GM20000 (cell line): ENCODE measurements around the gene GNLY.

Source experiments
- DNase-seq: peaks from one replicate; pipeline ENCODE4 v3.0.0; 2012; ENCODE audit warnings: low spot score
- TF ChIP-seq, protein P1 (sequence below): IDR thresholded peaks from 2 replicates; pipeline ENCODE4 v1.5.1; 2012; ENCODE audit warnings: mild to moderate bottlenecking, control low read depth; ENCODE audit errors: extremely low read depth, missing control alignments

Gene GNLY

DNA sequence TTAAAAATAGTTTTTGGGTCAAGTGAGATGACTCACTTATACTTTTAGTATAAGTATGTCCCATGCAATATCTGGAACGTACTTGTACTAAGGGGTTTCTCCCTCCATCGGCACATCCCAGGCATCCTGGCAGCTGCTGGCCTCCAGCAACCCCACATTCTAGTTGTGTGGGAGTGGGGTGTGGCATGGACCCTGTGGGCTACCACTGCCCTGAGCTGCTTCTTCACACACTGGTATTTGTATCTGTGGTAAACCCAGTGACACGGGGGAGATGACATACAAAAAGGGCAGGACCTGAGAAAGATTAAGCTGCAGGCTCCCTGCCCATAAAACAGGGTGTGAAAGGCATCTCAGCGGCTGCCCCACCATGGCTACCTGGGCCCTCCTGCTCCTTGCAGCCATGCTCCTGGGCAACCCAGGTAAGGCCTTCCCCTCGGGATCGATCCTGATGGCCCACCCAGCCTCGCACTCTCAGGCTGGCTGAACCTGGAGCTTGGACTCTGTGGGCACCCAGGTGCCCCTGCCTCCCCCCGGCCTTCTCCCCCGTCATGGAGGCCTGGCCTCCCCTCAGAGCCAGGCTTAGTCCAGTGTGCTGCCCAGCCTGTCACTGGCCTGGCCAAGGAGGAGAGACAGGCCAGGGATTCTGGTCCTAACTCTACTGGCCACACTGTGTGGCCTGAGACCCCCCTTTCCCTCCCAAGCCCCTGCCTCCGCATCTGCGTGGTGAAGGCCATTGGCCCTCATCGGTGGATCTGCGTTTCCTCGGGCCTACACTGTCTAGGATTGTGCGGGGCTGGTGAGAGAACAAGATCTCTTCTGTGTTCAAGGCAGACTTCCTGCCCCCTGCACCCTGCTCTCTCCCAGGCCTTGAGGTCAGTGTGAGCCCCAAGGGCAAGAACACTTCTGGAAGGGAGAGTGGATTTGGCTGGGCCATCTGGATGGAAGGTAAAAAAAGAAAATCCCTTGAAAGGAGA lies at the start of gene GNLY:
GNLY (plus strand) TSS at position 307 of the 974 bp plus-strand sequence; CDS start at position 368, 61 bp downstream.
- DNase-seq = no peak
- TF ChIP-seq, protein P1, sequence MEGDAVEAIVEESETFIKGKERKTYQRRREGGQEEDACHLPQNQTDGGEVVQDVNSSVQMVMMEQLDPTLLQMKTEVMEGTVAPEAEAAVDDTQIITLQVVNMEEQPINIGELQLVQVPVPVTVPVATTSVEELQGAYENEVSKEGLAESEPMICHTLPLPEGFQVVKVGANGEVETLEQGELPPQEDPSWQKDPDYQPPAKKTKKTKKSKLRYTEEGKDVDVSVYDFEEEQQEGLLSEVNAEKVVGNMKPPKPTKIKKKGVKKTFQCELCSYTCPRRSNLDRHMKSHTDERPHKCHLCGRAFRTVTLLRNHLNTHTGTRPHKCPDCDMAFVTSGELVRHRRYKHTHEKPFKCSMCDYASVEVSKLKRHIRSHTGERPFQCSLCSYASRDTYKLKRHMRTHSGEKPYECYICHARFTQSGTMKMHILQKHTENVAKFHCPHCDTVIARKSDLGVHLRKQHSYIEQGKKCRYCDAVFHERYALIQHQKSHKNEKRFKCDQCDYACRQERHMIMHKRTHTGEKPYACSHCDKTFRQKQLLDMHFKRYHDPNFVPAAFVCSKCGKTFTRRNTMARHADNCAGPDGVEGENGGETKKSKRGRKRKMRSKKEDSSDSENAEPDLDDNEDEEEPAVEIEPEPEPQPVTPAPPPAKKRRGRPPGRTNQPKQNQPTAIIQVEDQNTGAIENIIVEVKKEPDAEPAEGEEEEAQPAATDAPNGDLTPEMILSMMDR = no peak

DNA sequence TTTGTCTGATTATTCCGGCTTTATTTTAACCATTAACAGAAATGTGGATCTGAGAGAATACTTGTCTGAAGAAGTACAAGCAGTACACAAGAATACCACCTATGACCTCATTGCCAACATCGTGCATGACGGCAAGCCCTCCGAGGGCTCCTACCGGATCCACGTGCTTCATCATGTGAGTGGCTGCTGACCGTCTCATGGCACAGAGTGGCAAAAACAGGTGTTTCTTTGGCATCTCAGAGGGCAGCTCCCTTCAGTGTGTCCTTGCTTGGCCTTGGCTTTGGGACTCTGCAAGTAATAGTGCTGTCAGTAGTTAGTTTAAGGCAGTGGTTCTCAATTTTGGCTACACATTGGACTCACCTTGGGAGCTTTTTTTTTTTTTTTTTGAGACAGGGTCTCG lies 49.2 kb upstream of the GNLY start:
- DNase-seq = no peak
- TF ChIP-seq, protein P1 = no peak

DNA sequence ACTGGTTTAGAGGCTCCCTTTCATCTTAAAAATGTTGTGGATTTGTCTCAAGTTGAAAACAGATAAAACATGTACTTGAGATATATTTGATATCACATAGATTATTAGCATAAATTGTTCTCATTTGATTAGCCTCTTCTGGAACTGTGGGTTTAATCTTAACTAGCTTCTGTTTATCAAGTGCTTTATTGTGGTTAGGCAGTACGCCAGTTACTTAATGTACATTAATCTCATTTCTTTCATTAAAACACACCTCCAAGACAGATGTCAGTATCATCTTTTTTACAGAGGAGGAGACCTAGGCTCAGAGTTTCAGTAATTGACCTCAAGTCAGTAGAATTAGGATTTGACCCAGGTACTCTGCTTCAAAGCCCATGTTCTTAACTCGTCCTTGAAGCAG lies 48.0 kb upstream of the GNLY start:
- TF ChIP-seq, protein P1 = no peak
- DNase-seq = no peak

DNA sequence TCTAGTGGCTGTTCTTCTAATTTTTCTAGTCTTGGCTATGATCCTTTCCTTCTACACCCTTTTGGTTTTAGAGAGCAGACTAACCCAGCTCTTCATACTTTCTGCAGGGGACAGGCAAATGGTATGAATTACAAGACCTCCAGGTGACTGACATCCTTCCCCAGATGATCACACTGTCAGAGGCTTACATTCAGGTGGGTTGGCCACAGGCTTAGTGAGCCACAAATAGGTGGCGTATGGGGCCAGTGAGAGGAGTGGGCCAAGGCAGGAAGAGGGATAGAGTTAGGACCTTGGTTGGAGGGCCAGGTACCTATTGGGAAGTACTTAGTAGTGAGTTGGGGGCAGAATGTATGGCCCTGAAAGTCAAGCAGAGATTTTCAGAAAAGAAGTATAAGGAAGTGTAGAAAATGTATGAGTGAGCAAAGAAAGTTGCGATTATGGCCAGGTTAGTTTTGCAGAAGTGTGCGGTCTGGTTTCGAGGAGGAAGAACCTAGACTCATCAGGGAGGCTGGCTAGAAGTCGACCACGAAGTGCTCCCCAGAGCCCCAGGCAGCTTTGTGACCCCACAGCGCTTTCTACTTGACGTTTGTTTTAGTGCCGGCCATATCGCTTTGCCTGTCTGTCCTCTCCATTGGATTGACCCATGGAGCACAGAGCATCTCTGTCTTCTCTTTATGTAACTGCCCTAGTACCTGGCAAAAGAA lies 46.2 kb upstream of the GNLY start:
- TF ChIP-seq, protein P1 = no peak
- DNase-seq = peak; percentile 54

DNA sequence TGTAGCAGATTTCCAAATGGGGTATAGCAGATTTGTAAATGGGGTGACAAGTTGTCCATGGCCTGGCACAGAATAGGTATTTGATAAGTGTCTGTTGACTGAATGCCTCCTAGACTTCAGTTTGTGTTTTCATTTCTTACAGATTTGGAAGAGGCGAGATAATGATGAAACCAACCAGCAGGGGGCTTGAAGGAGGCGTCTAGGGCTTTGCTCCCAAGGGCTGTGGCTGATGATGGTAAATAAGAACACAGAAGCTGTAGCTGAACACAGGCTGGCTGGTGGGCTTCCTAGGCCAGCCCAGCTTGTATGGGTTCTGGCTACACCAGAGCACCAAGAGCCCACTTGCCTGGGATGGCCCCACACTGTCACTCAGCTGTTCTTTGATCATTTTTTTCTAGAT lies 45.5 kb upstream of the GNLY start:
- TF ChIP-seq, protein P1 = no peak
- no peak for DNase-seq

DNA sequence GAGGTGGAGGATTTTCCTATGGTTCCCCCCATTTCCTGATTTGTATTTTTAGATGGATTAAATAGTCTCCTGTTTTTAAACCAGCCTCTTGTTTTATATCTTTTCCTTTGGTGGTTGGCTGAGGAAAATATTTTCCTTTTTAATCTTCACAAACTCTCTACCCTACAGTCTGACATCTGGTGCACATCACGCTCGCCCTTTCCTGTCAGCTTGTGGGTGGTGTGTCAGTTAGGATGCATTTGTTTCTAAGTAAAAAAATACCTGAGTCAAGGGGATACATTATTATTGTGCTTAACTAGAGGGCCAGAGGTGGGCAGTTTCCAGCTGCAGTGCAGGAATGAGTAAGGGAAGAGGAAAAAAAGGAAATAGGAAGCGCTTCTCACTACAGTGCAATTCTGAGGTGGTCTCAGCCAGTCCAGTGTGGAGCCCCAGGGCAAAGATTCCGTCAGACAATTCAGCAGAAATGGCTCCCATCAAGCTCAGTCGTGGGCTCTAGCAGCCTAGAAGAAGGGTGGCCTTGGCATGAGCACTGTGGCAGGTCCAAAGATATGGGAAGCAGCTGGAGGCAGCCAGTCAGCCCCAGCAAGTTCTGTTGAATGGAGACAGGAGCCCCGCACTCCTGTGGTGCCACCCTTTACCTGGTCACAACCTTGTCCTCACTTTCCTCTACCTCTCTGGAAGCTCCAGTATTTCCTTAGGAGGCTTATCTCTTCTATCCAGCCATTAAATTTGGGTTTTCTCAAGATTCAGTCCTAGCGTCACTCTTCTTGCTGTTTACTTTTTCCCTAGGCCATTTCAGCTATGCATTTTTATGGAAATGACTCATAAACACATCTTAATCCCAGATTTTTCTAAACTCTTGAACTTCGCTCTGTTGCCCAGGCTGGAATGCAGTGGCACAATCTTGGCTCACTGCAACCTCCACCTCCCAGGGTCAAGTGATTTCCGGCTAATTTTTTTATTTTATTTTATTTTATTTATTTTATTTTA lies 44.7 kb upstream of the GNLY start:
- DNase-seq = no peak
- TF ChIP-seq, protein P1 = no peak
